Karpas-422 (cell line): ENCODE data around the gene UPK1B. TPM values are rescaled to one million over a fixed set of nuclear protein-coding genes. Genes with fewer than 3 reads are reported as not detected.
"Not testable (repeated sequence)": the region's sequence is repeated elsewhere in the genome, so short reads cannot be mapped to it uniquely, and the experiment has no call there.

Experiments used
- DNase-seq: peaks from one replicate; pipeline ENCODE4 v3.0.0-alpha.2; 2015
- H2AFZ ChIP-seq: fragments of 200-600 bp; sonication (generic); 2 replicates; pipeline ENCODE4 v1.6.1; 2014; ENCODE audit warnings: antibody characterized with exemption, low read length, mixed read lengths
- H3K27ac ChIP-seq: fragments of 200-600 bp; sonication (generic); 2 replicates; pipeline ENCODE4 v1.5.1; 2014; ENCODE audit warnings: mild to moderate bottlenecking, low read length, moderate library complexity
- H3K27me3 ChIP-seq: fragments of 200-600 bp; sonication (generic); 2 replicates; pipeline ENCODE4 v1.6.1; 2014; ENCODE audit warnings: low read length, mixed read lengths
- H3K36me3 ChIP-seq: fragments of 200-600 bp; sonication (generic); 2 replicates; pipeline ENCODE4 v1.6.1; 2014; ENCODE audit warnings: low read length, mixed read lengths; ENCODE audit not compliant: insufficient read depth
- H3K4me1 ChIP-seq: fragments of 200-600 bp; sonication (generic); 2 replicates; pipeline ENCODE4 v1.6.1; 2014; ENCODE audit warnings: mild to moderate bottlenecking, low read length, mixed read lengths
- H3K4me2 ChIP-seq: fragments of 200-600 bp; sonication (generic); 2 replicates; pipeline ENCODE4 v1.6.1; 2014; ENCODE audit warnings: low read length, low read depth, mild to moderate bottlenecking; ENCODE audit not compliant: poor library complexity, severe bottlenecking
- H3K4me3 ChIP-seq: fragments of 200-600 bp; sonication (generic); 2 replicates; pipeline ENCODE4 v1.5.1; 2014; ENCODE audit warnings: mild to moderate bottlenecking, antibody characterized with exemption, low read length, mixed read lengths
- H3K79me2 ChIP-seq: fragments of 200-600 bp; sonication (generic); 2 replicates; pipeline ENCODE4 v1.6.1; 2014; ENCODE audit warnings: mild to moderate bottlenecking, low read length, mixed read lengths
- H3K9ac ChIP-seq: fragments of 200-600 bp; sonication (generic); 2 replicates; pipeline ENCODE4 v1.6.0; 2014; ENCODE audit warnings: low read length
- H3K9me2 ChIP-seq: fragments of 200-600 bp; sonication (generic), shearing (Covaris generic); replicated peaks from 2 replicates; pipeline ENCODE4 v1.6.0; 2014; ENCODE audit warnings: mild to moderate bottlenecking, low read length, moderate library complexity; ENCODE audit not compliant: insufficient read depth
- H3K9me3 ChIP-seq: fragments of 300-700, 200-600 bp; sonication (generic); 2 replicates; pipeline ENCODE4 v1.6.1; 2014; ENCODE audit warnings: low read length, mixed read lengths
- H4K20me1 ChIP-seq: fragments of 200-600 bp; sonication (generic); 2 replicates; pipeline ENCODE4 v1.6.1; 2014; ENCODE audit warnings: mild to moderate bottlenecking, antibody characterized with exemption, low read length, low read depth; ENCODE audit not compliant: insufficient read depth
- total RNA-seq: library from RNA; depleted of rRNA; stranded (reverse); fragments of >200 nt; shearing (Covaris generic); gene quantifications from 2 replicates; pipeline ENCODE4 v1.2.3, GENCODE V29; 2014; ENCODE audit warnings: low replicate concordance

Gene UPK1B
- total RNA-seq, 1 experiment from 2014 or later: not detected

DNA sequence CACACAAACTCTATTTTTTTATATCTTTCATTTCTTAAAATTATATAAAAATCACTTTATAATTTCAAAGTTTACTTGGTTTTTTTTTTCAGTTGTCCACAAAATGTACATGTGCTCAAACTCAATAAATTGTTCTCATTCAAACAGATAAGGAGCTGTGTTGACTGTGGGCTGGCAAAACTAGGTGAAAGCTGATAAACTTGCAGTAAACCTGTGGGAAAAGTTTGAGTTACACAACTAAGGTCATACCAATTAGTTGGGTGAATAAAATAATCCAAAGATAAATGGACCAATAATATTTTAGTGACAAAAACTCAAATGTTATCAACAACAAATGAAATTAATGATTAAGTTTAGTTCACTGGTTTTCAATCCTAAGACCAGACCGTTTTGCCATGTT lies 12.6 kb upstream of the UPK1B start:
- H4K20me1 ChIP-seq: no peaks in the 10 kb centered on the region
- H3K79me2 ChIP-seq: no peaks in the 10 kb centered on the region
- no peak overlapping the region for H3K4me2 ChIP-seq
- H3K9me3 ChIP-seq: no peaks in the 10 kb centered on the region
- no peak overlapping the region for H3K9ac ChIP-seq
- no peak overlapping the region for H3K4me3 ChIP-seq
- H3K36me3 ChIP-seq: no peaks in the 10 kb centered on the region
- no peaks in the 10 kb centered on the region for H3K27me3 ChIP-seq
- no peaks in the 10 kb centered on the region for H3K9me2 ChIP-seq
- H3K27ac ChIP-seq: no peak overlapping the region
- no peaks in the 10 kb centered on the region for H3K4me1 ChIP-seq
- no peak for DNase-seq
- H2AFZ ChIP-seq: no peak overlapping the region

DNA sequence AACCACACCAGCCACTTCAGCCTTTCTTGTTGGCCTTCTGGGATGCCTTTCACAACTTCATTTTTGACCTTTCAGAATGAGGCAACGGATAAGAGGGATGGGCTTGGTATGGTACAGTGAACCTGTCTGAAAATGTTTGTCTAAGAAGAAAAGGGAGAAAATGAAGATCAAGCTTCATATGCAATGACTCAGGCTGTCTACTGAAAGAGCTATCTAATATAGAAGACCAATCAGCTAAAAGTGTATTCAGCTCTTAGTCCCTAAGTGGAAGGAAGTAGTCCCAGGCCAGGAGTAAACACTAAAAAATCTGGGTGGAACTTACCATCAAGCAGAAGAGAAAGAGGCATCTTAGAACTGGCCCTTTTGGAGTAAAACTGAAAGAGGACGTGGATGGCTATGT lies 12.2 kb upstream of the UPK1B start:
- H3K9me3 ChIP-seq: no peaks in the 10 kb centered on the region
- H3K4me2 ChIP-seq: no peak overlapping the region
- H3K36me3 ChIP-seq: no peaks in the 10 kb centered on the region
- H3K27ac ChIP-seq: no peak overlapping the region
- H3K4me3 ChIP-seq: no peak overlapping the region
- no peaks in the 10 kb centered on the region for H3K4me1 ChIP-seq
- no peak overlapping the region for H3K9ac ChIP-seq
- H3K79me2 ChIP-seq: no peaks in the 10 kb centered on the region
- no peaks in the 10 kb centered on the region for H3K27me3 ChIP-seq
- no peak overlapping the region for H2AFZ ChIP-seq
- no peak for DNase-seq
- no peaks in the 10 kb centered on the region for H4K20me1 ChIP-seq
- H3K9me2 ChIP-seq: no peaks in the 10 kb centered on the region

- not testable (repeated sequence) for H3K9me3 ChIP-seq, H3K4me2 ChIP-seq, H3K79me2 ChIP-seq, H4K20me1 ChIP-seq, H3K4me3 ChIP-seq, H2AFZ ChIP-seq, H3K27me3 ChIP-seq, DNase-seq, H3K36me3 ChIP-seq, H3K9me2 ChIP-seq, H3K9ac ChIP-seq, H3K4me1 ChIP-seq, H3K27ac ChIP-seq
Measured at GRCh38 chr3:119164745-119165144, 8.7 kb upstream of the UPK1B start.

GRCh38 chr3:119170821-119171220 lies 2.6 kb upstream of the UPK1B start:
- Histone ChIP-seq H4K20me1 (no peaks in the 10 kb centered on the region), H3K9me3 (no peaks in the 10 kb centered on the region), H3K9ac (no peak overlapping the region), H3K4me2 (no peak overlapping the region), H3K36me3 (no peaks in the 10 kb centered on the region), H3K27me3 (no peaks in the 10 kb centered on the region), H3K4me3 (no peak overlapping the region), H3K79me2 (no peaks in the 10 kb centered on the region), H3K27ac (no peak overlapping the region), H3K4me1 (no peaks in the 10 kb centered on the region), H3K9me2 (no peaks in the 10 kb centered on the region), H2AFZ (no peak overlapping the region)
- no peak for DNase-seq

DNA sequence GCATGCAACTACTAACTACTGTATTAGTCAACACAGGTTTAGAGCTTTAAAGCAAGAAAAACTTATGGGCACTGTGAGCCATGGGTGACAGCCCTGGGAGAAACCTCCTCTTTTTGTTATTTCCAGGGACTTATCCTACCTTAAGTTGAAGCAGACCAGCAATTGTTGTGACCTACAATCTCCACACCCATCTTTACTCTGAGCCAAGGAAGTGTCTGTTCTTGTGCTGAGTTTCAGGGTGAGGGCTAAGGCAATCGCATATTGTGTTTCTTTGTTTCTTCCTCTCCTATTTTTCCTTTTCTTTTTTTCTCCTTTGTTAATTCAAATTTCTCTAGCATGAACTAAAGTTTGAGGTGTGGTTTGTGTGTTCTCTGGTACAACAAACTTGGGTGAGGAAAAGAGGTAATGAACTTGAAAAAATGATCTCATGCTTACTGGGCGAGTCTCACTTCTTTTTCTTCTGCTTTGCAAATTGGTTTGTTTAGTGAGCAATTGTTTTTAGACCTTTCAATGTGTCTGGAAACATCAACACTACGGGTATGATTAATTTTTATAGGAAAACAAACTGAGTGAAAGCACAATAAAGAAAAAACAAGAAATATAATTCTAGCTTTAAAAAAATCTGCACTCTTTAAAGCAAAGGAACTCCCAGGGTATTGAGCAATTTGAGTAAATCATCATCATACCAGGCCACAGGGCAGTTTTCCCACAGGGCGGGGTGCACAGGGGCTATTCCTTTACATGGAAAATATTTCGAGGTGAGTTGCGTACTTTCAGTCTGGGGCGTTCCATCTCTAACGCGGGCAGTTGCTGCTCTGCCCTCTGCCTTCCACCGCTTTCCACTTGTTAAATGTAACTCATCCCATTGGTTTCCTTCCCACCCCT lies 2.7 kb downstream of the UPK1B start:
- no peak overlapping the region for H3K4me3 ChIP-seq
- no peaks in the 10 kb centered on the region for H3K9me3 ChIP-seq
- H3K79me2 ChIP-seq: no peaks in the 10 kb centered on the region
- H2AFZ ChIP-seq: no peak overlapping the region
- H3K36me3 ChIP-seq: no peaks in the 10 kb centered on the region
- H4K20me1 ChIP-seq: no peaks in the 10 kb centered on the region
- no peak overlapping the region for H3K4me2 ChIP-seq
- H3K4me1 ChIP-seq: no peaks in the 10 kb centered on the region
- H3K27me3 ChIP-seq: no peaks in the 10 kb centered on the region
- no peak overlapping the region for H3K9ac ChIP-seq
- DNase-seq: no peak
- no peak overlapping the region for H3K27ac ChIP-seq
- H3K9me2 ChIP-seq: no peaks in the 10 kb centered on the region

DNA sequence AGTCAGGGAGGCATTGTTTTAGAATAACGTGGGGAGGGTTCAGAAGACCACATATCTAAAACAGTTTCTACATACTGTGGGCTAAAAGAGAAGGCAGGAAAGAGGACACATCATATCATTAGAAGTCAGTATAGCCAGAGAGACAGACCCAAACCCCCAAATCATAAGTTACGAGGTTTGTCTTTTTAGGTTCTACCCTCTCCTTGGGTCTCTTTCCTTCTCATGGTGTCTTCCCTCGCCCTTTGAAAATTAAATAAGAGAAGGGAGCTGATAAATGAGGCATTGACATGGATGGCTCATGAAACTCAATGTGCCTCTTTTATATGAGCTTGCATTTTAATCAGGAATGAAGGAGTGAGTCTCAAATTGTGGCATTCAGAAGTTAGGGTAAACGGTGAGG lies 3.4 kb downstream of the UPK1B start:
- Histone ChIP-seq H3K27me3 (no peaks in the 10 kb centered on the region), H4K20me1 (no peaks in the 10 kb centered on the region), H3K9ac (no peak overlapping the region), H3K4me3 (no peak overlapping the region), H3K9me3 (no peaks in the 10 kb centered on the region), H3K79me2 (no peaks in the 10 kb centered on the region), H3K36me3 (no peaks in the 10 kb centered on the region), H3K4me2 (no peak overlapping the region), H3K9me2 (no peaks in the 10 kb centered on the region), H3K4me1 (no peaks in the 10 kb centered on the region), H2AFZ (no peak overlapping the region), H3K27ac (no peak overlapping the region)
- no peak for DNase-seq

DNA sequence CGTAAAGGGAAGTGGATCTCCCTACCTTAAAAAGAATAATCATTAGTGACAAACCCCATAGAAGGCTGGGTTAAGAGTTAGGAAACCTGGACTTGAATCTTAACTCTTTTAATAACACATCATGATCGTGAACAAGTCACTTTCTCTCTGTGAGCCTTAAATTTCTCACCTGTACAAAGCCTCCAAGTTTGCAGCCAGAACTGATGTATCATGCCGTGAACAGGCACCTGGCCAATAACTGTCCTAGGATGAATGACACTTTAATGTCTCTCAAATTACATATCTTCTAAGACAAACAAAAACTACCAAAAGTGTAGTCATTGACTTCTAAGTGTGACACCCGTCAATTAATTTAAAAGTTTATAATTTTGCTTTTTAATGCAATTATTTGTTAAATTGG lies 3.9 kb downstream of the UPK1B start:
- H3K27me3 ChIP-seq: no peaks in the 10 kb centered on the region
- no peaks in the 10 kb centered on the region for H3K79me2 ChIP-seq
- no peak overlapping the region for H3K27ac ChIP-seq
- DNase-seq: no peak
- H3K4me1 ChIP-seq: no peaks in the 10 kb centered on the region
- H3K4me2 ChIP-seq: no peak overlapping the region
- H4K20me1 ChIP-seq: no peaks in the 10 kb centered on the region
- H3K36me3 ChIP-seq: no peaks in the 10 kb centered on the region
- H3K9ac ChIP-seq: no peak overlapping the region
- no peak overlapping the region for H2AFZ ChIP-seq
- H3K9me3 ChIP-seq: no peaks in the 10 kb centered on the region
- no peaks in the 10 kb centered on the region for H3K9me2 ChIP-seq
- H3K4me3 ChIP-seq: no peak overlapping the region

DNA sequence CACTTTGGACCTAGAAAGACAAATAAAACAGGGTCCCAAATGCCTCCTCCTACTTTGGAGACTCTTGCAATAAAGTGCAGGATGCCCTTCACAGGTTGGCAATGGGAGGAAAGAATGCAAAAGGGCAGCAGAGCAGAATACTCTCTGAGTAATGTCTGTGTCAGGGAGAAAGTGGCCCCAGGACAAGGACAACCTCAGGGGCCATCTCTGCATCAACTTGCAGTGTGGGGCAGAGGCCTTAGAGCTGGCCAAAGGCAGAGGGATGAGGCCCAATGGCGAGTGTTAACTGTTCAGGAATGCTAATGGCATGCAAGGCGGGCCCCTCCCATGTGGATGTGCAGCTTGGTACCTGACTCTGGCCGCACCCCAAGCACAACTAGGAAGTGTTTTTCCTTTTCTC lies 8.4 kb downstream of the UPK1B start:
- Histone ChIP-seq H3K9me2 (no peaks in the 10 kb centered on the region), H3K4me3 (no peak overlapping the region), H3K9me3 (no peaks in the 10 kb centered on the region), H3K27ac (no peak overlapping the region), H3K4me1 (no peaks in the 10 kb centered on the region), H3K9ac (no peak overlapping the region), H3K27me3 (no peaks in the 10 kb centered on the region), H3K79me2 (no peaks in the 10 kb centered on the region), H3K36me3 (no peaks in the 10 kb centered on the region), H3K4me2 (no peak overlapping the region), H4K20me1 (no peaks in the 10 kb centered on the region), H2AFZ (no peak overlapping the region)
- DNase-seq: no peak
